ENCODE results near the gene RGR.
A peak's percentile ranks its signal among the peaks of the same experiment; 100 is the strongest.

The RGR gene

DNA sequence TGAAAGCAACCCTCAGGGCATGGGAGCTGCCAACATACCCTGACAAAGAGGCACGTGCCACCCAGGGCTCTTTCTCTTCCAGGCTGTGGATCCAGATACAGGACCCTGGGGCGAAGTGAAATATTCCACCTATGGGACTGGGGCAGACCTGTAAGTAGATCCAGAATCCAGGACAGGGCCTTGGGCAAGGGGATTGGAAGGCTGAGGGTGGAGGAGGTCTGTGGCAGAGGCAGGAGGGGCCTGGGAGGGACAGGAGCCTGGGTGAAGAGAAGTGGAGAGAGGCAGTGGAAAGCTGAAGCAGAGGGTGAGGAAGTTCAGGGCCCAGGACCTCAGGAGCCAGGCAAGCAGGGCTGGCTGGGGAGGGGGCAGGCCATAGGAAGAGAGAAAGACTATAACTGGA lies 33.3 kb upstream of the RGR start:
- H3K27me3 ChIP-seq (ENCODE audit: insufficient read depth, insufficient read length), result no peaks in the 10 kb centered on the region
- H3K36me3 ChIP-seq (ENCODE audit: insufficient read depth, insufficient read length, low read length), result no peaks in the 10 kb centered on the region
- no peaks in the 10 kb centered on the region for H3K4me1 ChIP-seq (ENCODE audit: insufficient read depth, insufficient read length)

GRCh38 chr10:84212014-84212413 lies 32.8 kb upstream of the RGR start:
- Histone ChIP-seq H3K4me1 (ENCODE audit: insufficient read depth, insufficient read length) (no peaks in the 10 kb centered on the region), H3K9me3 (ENCODE audit: insufficient read depth, low read length) (no peaks in the 10 kb centered on the region), H3K4me3 (ENCODE audit: insufficient read length, low read depth) (no peak overlapping the region), H3K9ac (ENCODE audit: insufficient read length, low read depth) (no peak overlapping the region), H3K36me3 (ENCODE audit: insufficient read depth, insufficient read length, low read length) (no peaks in the 10 kb centered on the region), H3K27me3 (ENCODE audit: insufficient read depth, insufficient read length) (no peaks in the 10 kb centered on the region)
- no peak for DNase-seq (ENCODE audit: low read depth, low spot score)
- TF ChIP-seq SUZ12 (IDR thresholded peaks at IDR 0.05; ENCODE audit: extremely low read depth, insufficient read depth, insufficient read length) (no peak), ZNF274 (IDR thresholded peaks at IDR 0.05; ENCODE audit: low read depth, low read length) (no peak), YY1 (IDR thresholded peaks at IDR 0.05; ENCODE audit: insufficient read depth, insufficient read length) (no peak)

More for the DNA sequence above, 33.3 kb upstream of the RGR start:
- TF ChIP-seq ZNF274 (IDR thresholded peaks at IDR 0.05; ENCODE audit: low read depth, low read length) (no peak), YY1 (IDR thresholded peaks at IDR 0.05; ENCODE audit: insufficient read depth, insufficient read length) (no peak), SUZ12 (IDR thresholded peaks at IDR 0.05; ENCODE audit: extremely low read depth, insufficient read depth, insufficient read length) (no peak)
- H3K9me3 ChIP-seq (ENCODE audit: insufficient read depth, low read length), result no peaks in the 10 kb centered on the region
- no peak for DNase-seq (ENCODE audit: low read depth, low spot score)
- no peak overlapping the region for H3K4me3 ChIP-seq (ENCODE audit: insufficient read length, low read depth)
- H3K9ac ChIP-seq (ENCODE audit: insufficient read length, low read depth), result no peak overlapping the region

- no peaks in the 10 kb centered on the region for H3K4me1 ChIP-seq (ENCODE audit: insufficient read depth, insufficient read length)
- no peak for DNase-seq (ENCODE audit: low read depth, low spot score)
- no peaks in the 10 kb centered on the region for H3K9me3 ChIP-seq (ENCODE audit: insufficient read depth, low read length)
- TF ChIP-seq SUZ12 (IDR thresholded peaks at IDR 0.05; ENCODE audit: extremely low read depth, insufficient read depth, insufficient read length) (no peak), YY1 (IDR thresholded peaks at IDR 0.05; ENCODE audit: insufficient read depth, insufficient read length) (no peak), ZNF274 (IDR thresholded peaks at IDR 0.05; ENCODE audit: low read depth, low read length) (no peak)
- H3K36me3 ChIP-seq (ENCODE audit: insufficient read depth, insufficient read length, low read length), result no peaks in the 10 kb centered on the region
- no peak overlapping the region for H3K9ac ChIP-seq (ENCODE audit: insufficient read length, low read depth)
- H3K27me3 ChIP-seq (ENCODE audit: insufficient read depth, insufficient read length), result no peaks in the 10 kb centered on the region
- no peak overlapping the region for H3K4me3 ChIP-seq (ENCODE audit: insufficient read length, low read depth)
These were observed 31.8 kb upstream of the RGR start for GRCh38 chr10:84213076-84213475.

DNA sequence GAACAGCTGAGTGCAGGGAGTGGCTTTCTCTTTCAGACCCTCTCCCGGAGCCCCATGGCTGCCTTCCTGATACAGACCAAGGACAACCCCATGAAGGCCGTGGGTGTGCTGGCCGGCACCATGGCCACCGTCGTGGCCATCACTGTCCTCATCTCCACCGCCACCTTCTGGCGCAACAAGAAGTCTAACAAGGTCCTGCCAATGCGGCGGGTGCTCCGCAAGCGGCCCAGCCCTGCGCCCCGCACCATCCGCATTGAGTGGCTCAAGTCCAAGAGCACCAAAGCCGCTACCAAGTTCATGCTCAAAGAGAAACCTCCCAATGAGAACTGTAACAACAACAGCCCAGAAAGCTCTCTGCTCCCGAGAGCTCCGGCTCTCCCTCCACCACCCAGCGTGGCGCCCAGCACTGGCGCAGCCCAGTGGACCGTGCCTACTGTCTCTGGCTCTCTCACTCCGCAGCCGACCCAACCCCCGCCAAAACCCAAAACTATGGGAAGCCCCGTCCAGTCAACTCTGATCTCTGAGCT lies 30.7 kb upstream of the RGR start:
- TF ChIP-seq ZNF274 (IDR thresholded peaks at IDR 0.05; ENCODE audit: low read depth, low read length) (no peak), YY1 (IDR thresholded peaks at IDR 0.05; ENCODE audit: insufficient read depth, insufficient read length) (no peak), SUZ12 (IDR thresholded peaks at IDR 0.05; ENCODE audit: extremely low read depth, insufficient read depth, insufficient read length) (no peak)
- H3K9me3 ChIP-seq (ENCODE audit: insufficient read depth, low read length), result no peaks in the 10 kb centered on the region
- no peak overlapping the region for H3K4me3 ChIP-seq (ENCODE audit: insufficient read length, low read depth)
- DNase-seq (ENCODE audit: low read depth, low spot score), result no peak
- H3K36me3 ChIP-seq (ENCODE audit: insufficient read depth, insufficient read length, low read length), result no peaks in the 10 kb centered on the region
- no peaks in the 10 kb centered on the region for H3K27me3 ChIP-seq (ENCODE audit: insufficient read depth, insufficient read length)
- H3K9ac ChIP-seq (ENCODE audit: insufficient read length, low read depth), result no peak overlapping the region
- H3K4me1 ChIP-seq (ENCODE audit: insufficient read depth, insufficient read length), result no peaks in the 10 kb centered on the region

DNA sequence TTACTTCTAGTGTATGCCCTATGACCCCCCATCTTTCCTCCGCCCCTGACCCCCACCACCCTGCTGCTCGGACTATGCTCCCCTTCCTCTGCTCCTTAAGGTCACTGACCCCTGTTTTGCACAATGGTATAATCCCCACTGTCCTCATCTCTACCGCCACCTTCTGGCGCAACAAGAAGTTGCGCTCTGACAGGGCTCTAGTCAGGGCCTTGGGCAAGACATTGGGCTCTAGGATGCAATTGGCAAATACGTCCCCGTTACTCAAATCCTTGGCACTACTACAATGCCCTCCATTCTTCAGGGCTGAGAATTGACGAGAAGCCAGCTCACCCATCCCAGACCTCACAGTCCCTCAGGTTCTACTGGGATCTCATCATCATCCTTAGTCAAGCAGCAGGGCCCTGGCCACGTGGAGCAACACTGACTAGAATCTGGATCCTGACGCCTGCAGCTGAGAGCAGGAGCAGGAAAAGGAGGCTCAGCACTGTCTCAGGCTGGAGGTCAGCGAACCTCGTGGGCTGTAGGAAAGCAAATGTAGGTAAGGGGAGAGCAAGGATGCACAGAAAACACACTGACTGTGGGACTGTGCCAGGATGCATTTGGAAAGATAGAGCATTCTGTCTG lies 30.1 kb upstream of the RGR start:
- no peaks in the 10 kb centered on the region for H3K27me3 ChIP-seq (ENCODE audit: insufficient read depth, insufficient read length)
- peak; percentile 25 for DNase-seq (ENCODE audit: low read depth, low spot score)
- H3K4me1 ChIP-seq (ENCODE audit: insufficient read depth, insufficient read length), result no peaks in the 10 kb centered on the region
- TF ChIP-seq ZNF274 (IDR thresholded peaks at IDR 0.05; ENCODE audit: low read depth, low read length), result no peak
- TF ChIP-seq YY1 (IDR thresholded peaks at IDR 0.05; ENCODE audit: insufficient read depth, insufficient read length), result no peak
- TF ChIP-seq SUZ12 (IDR thresholded peaks at IDR 0.05; ENCODE audit: extremely low read depth, insufficient read depth, insufficient read length), result no peak
- H3K9ac ChIP-seq (ENCODE audit: insufficient read length, low read depth), result no peak overlapping the region
- no peaks in the 10 kb centered on the region for H3K9me3 ChIP-seq (ENCODE audit: insufficient read depth, low read length)
- H3K36me3 ChIP-seq (ENCODE audit: insufficient read depth, insufficient read length, low read length), result no peaks in the 10 kb centered on the region
- H3K4me3 ChIP-seq (ENCODE audit: insufficient read length, low read depth), result no peak overlapping the region

- TF ChIP-seq SUZ12 (IDR thresholded peaks at IDR 0.05; ENCODE audit: extremely low read depth, insufficient read depth, insufficient read length) (no peak), ZNF274 (IDR thresholded peaks at IDR 0.05; ENCODE audit: low read depth, low read length) (no peak), YY1 (IDR thresholded peaks at IDR 0.05; ENCODE audit: insufficient read depth, insufficient read length) (no peak)
- H3K36me3 ChIP-seq (ENCODE audit: insufficient read depth, insufficient read length, low read length), result no peaks in the 10 kb centered on the region
- H3K4me1 ChIP-seq (ENCODE audit: insufficient read depth, insufficient read length), result no peaks in the 10 kb centered on the region
- H3K9ac ChIP-seq (ENCODE audit: insufficient read length, low read depth), result no peak overlapping the region
- H3K4me3 ChIP-seq (ENCODE audit: insufficient read length, low read depth), result no peak overlapping the region
- no peaks in the 10 kb centered on the region for H3K9me3 ChIP-seq (ENCODE audit: insufficient read depth, low read length)
- H3K27me3 ChIP-seq (ENCODE audit: insufficient read depth, insufficient read length), result no peaks in the 10 kb centered on the region
- no peak for DNase-seq (ENCODE audit: low read depth, low spot score)
These were observed 28.0 kb upstream of the RGR start for GRCh38 chr10:84216834-84217233.

GRCh38 chr10:84217746-84218145 lies 27.1 kb upstream of the RGR start:
- DNase-seq (ENCODE audit: low read depth, low spot score), result no peak
- Histone ChIP-seq H3K9me3 (ENCODE audit: insufficient read depth, low read length) (no peaks in the 10 kb centered on the region), H3K27me3 (ENCODE audit: insufficient read depth, insufficient read length) (no peaks in the 10 kb centered on the region), H3K4me1 (ENCODE audit: insufficient read depth, insufficient read length) (no peaks in the 10 kb centered on the region), H3K9ac (ENCODE audit: insufficient read length, low read depth) (no peak overlapping the region), H3K36me3 (ENCODE audit: insufficient read depth, insufficient read length, low read length) (no peaks in the 10 kb centered on the region), H3K4me3 (ENCODE audit: insufficient read length, low read depth) (no peak overlapping the region)
- TF ChIP-seq SUZ12 (IDR thresholded peaks at IDR 0.05; ENCODE audit: extremely low read depth, insufficient read depth, insufficient read length) (no peak), ZNF274 (IDR thresholded peaks at IDR 0.05; ENCODE audit: low read depth, low read length) (no peak), YY1 (IDR thresholded peaks at IDR 0.05; ENCODE audit: insufficient read depth, insufficient read length) (no peak)
